Body of pancreas (tissue), 4 donors: Measurements from ENCODE around the gene MED25. TPM values are rescaled to one million over a fixed set of nuclear protein-coding genes. Genes with fewer than 3 reads are reported as not detected.

Experiments used
- ATAC-seq: fragments of 150-250 bp; one replicate; pipeline ENCODE4 v1.9.1; 2016
- DNase-seq, 4 donors: peaks; one replicate each; pipeline ENCODE4 v3.0.0-alpha.2; 2019
- H3K27ac ChIP-seq, 4 donors: fragments of 200-600 bp; sonication (generic); 1 replicate in 3 of 4; 2 replicates in 1 of 4; pipeline versions ENCODE4 v1.5.1 to v1.6.1; 2016 to 2019; ENCODE audit warnings: mild to moderate bottlenecking in 1 of 4, mixed read lengths in 1 of 4, moderate library complexity in 1 of 4
- H3K27me3 ChIP-seq, 2 donors: fragments of 200-600 bp; sonication (generic); one replicate each; pipeline ENCODE4 v1.6.0; 2016; ENCODE audit warnings: mild to moderate bottlenecking in 1 of 2
- H3K36me3 ChIP-seq, 2 donors: fragments of 200-600 bp; sonication (generic); replicated peaks in 1 of 2; 2 replicates each; pipeline ENCODE4 v1.5.1; 2016; ENCODE audit warnings: low read depth in 2 of 2; ENCODE audit not compliant: insufficient read depth in 1 of 2
- H3K4me1 ChIP-seq: fragments of 200-600 bp; sonication (generic); one replicate; pipeline ENCODE4 v1.6.0; 2016
- H3K4me3 ChIP-seq, 2 donors: fragments of 200-600 bp; sonication (generic); 1 replicate in 1 of 2; 2 replicates in 1 of 2; pipeline ENCODE4 v1.5.1; 2016 to 2019
- H3K9me3 ChIP-seq, 3 donors: fragments of 200-600 bp; sonication (generic); 1 replicate in 2 of 3; 2 replicates in 1 of 3; pipeline ENCODE4 v1.5.1; 2016
- POLR2A ChIP-seq, 3 donors: fragments of 450-650 bp; IDR thresholded peaks; one replicate each; pipeline ENCODE4 v1.6.1; 2016; ENCODE audit warnings: antibody characterized with exemption in 3 of 3, mild to moderate bottlenecking in 2 of 3
- WGBS, 2 donors: methylation state at CpG; one replicate each; pipeline ENCODE4 v1.1.5; 2017; 5-methylcytosine and 5-hydroxymethylcytosine counted together
- intact Hi-C: fragments of 100-400 bp; cut with DNase I; formaldehyde crosslinking; loops from one replicate; pipeline ENCODE4 v1.15.1; 2023
- total RNA-seq, 2 donors: library from RNA; depleted of rRNA; stranded (reverse); fragments of >200 nt; gene quantifications; one replicate each; pipeline ENCODE4 v1.1.0, GENCODE V29; 2016
- TF ChIP-seq, protein P1 (sequence below), 7 experiments: fragments of 450-650 bp in 4 of 7; fragments of 200-600 bp in 3 of 7; sonication (generic) in 3 of 7; IDR thresholded peaks; one replicate each; pipeline ENCODE4 v1.5.1; 2016 to 2019; ENCODE audit warnings: antibody characterized with exemption in 7 of 7

The MED25 gene
- total RNA-seq, 2 donors from 2014 or later = 15.8 to 16.9 TPM

DNA sequence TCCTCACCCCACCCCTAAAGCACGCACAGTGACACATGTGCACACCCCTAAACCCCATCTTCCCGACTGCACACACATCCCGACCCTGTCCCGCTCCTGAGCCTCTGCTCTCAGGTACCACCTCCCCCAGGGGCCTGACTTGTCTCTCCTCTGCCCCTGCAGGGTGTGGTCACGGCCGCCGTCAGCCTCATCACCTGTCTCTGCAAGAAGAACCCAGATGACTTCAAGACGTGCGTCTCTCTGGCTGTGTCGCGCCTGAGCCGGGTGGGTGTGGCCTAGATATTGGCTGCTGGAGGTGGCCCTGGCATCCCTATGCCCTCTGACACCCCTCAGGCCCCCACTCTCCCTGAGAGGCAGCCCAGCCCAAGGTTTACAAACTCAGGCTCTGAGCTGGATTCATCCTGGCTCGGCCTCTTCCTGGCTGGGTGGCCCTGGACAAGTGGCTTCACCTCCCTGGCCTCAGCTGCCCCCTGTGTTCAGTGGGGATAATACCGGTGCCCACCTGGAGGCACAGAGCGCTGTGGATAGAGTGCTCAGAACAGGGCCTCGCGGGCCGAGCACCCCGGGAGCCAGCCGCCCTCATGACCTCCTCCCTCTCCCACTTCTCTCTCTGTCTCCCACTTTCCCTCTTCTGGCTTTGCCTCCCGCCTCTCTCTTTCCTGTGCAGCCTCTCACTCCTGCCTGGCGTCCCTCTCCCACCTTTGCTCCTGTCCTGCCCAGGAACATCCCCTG lies 25.1 kb upstream of the MED25 start:
- no peak for ATAC-seq
- Histone ChIP-seq H3K4me3 (no peak overlapping the region), H3K4me1 (no peaks in the 10 kb centered on the region), H3K9me3 (no peaks in the 10 kb centered on the region), H3K27me3 (no peaks in the 10 kb centered on the region), H3K27ac (no peak overlapping the region), H3K36me3 (peaks cover 0 to 33% of the 10 kb centered on the region in 2 donors)
- intact Hi-C loops = no loop called here
- TF ChIP-seq, protein P1, sequence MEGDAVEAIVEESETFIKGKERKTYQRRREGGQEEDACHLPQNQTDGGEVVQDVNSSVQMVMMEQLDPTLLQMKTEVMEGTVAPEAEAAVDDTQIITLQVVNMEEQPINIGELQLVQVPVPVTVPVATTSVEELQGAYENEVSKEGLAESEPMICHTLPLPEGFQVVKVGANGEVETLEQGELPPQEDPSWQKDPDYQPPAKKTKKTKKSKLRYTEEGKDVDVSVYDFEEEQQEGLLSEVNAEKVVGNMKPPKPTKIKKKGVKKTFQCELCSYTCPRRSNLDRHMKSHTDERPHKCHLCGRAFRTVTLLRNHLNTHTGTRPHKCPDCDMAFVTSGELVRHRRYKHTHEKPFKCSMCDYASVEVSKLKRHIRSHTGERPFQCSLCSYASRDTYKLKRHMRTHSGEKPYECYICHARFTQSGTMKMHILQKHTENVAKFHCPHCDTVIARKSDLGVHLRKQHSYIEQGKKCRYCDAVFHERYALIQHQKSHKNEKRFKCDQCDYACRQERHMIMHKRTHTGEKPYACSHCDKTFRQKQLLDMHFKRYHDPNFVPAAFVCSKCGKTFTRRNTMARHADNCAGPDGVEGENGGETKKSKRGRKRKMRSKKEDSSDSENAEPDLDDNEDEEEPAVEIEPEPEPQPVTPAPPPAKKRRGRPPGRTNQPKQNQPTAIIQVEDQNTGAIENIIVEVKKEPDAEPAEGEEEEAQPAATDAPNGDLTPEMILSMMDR (IDR thresholded peaks at IDR 0.05) = no peak
- TF ChIP-seq POLR2A (IDR thresholded peaks at IDR 0.05) = no peak
- no peak for DNase-seq
- 94 to 96% methylated on average over 17 to 22 of the region's 22 CpGs for WGBS, 2 donors

DNA sequence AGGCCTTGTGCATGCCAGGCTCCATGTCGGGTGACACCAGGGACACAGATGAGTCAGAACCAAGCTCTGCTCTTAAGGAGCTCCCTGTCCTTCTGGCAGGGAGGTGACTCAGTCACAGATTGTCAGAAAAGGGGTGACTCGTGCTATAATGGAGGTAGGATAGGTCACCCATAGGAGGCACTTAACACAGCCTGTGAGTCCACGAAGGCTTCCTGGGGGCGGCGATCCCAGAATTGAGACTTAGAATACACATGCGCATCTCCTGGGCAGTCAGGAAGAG lies 24.6 kb upstream of the MED25 start:
- DNase-seq = no peak
- H3K27ac ChIP-seq = no peak overlapping the region
- peaks cover 0 to 35% of the 10 kb centered on the region in 2 donors for H3K36me3 ChIP-seq
- no peaks in the 10 kb centered on the region for H3K9me3 ChIP-seq
- TF ChIP-seq, protein P1 (IDR thresholded peaks at IDR 0.05) = no peak
- no peak for TF ChIP-seq POLR2A (IDR thresholded peaks at IDR 0.05)
- no peaks in the 10 kb centered on the region for H3K4me1 ChIP-seq
- 88% methylated on average over 6 of the region's 6 CpGs for WGBS, 2 donors
- intact Hi-C loops = no loop called here
- H3K4me3 ChIP-seq = no peak overlapping the region
- H3K27me3 ChIP-seq = no peaks in the 10 kb centered on the region
- ATAC-seq = no peak

DNA sequence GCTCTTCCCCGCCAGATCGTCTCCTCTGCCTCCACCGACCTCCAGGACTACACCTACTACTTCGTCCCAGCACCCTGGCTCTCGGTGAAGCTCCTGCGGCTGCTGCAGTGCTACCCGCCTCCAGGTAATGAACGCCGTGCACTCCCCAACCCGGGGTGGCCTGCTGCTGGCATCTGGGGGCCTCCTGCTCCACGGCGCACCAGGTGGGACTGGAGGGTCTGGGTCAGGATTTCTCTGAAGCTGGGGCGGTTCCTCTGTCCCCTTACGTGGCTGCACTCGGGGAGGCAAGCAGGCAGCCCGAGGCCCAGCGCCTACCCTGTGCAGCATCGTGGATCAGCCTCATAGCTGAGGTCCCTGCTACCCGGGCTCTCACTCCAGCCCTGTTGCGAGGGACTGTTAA lies 22.5 kb upstream of the MED25 start:
- WGBS, 2 donors = 94 to 98% methylated on average over 10 to 20 of the region's 20 CpGs
- TF ChIP-seq, protein P1 (IDR thresholded peaks at IDR 0.05) = no peak
- TF ChIP-seq POLR2A (IDR thresholded peaks at IDR 0.05) = no peak
- DNase-seq (no peak), ATAC-seq (no peak)
- no peaks in the 10 kb centered on the region for H3K9me3 ChIP-seq
- H3K27ac ChIP-seq = no peak overlapping the region
- H3K4me1 ChIP-seq = no peaks in the 10 kb centered on the region
- H3K27me3 ChIP-seq = no peaks in the 10 kb centered on the region
- H3K36me3 ChIP-seq = peaks cover 0 to 39% of the 10 kb centered on the region in 2 donors
- H3K4me3 ChIP-seq = no peak overlapping the region
- intact Hi-C loops = no loop called here

DNA sequence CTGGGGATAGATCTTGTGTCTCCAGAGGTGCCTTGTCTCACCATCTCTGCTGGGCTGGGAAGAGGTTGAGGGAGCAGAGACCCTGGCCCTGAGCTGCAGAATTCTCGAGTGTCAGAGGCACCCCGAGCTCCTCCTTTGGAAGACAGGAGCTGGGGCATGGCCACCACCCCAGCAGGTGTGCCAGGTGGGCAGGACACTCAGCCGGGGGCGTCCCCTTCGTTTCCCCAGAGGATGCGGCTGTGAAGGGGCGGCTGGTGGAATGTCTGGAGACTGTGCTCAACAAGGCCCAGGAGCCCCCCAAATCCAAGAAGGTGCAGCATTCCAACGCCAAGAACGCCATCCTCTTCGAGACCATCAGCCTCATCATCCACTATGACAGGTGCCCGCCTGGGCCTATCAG lies 19.5 kb upstream of the MED25 start:
- ATAC-seq = no peak
- H3K4me3 ChIP-seq = no peak overlapping the region
- no peaks in the 10 kb centered on the region for H3K4me1 ChIP-seq
- intact Hi-C loops = no loop called here
- H3K9me3 ChIP-seq = no peaks in the 10 kb centered on the region
- no peak overlapping the region for H3K27ac ChIP-seq
- H3K36me3 ChIP-seq = peaks cover 0 to 23% of the 10 kb centered on the region in 2 donors
- H3K27me3 ChIP-seq = no peaks in the 10 kb centered on the region
- no peak for DNase-seq
- 89% methylated on average over 11 of the region's 11 CpGs; no CpG with 5 or more reads in 1 of the 2 donors for WGBS, 2 donors
- TF ChIP-seq POLR2A (IDR thresholded peaks at IDR 0.05) = no peak
- TF ChIP-seq, protein P1 (IDR thresholded peaks at IDR 0.05) = no peak

DNA sequence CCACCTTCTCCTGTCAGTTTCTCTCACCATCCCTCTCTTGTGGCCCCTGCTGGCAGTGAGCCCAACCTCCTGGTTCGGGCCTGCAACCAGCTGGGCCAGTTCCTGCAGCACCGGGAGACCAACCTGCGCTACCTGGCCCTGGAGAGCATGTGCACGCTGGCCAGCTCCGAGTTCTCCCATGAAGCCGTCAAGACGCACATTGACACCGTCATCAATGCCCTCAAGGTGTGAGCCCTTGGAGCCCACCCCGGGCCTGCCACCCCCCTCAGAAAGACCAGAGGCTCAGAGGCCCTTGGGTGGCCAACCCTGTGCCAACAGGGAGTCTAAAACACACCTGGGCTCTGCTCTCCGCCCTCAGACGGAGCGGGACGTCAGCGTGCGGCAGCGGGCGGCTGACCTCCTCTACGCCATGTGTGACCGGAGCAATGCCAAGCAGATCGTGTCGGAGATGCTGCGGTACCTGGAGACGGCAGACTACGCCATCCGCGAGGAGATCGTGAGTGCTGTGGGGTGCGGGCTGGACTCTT lies 18.8 kb upstream of the MED25 start:
- no peak overlapping the region for H3K27ac ChIP-seq
- peaks cover 0 to 23% of the 10 kb centered on the region in 2 donors for H3K36me3 ChIP-seq

More for the DNA sequence above, 18.8 kb upstream of the MED25 start:
- WGBS, 2 donors = 91 to 93% methylated on average over 26 to 28 of the region's 28 CpGs
- TF ChIP-seq, protein P1 (IDR thresholded peaks at IDR 0.05) = no peak
- TF ChIP-seq POLR2A (IDR thresholded peaks at IDR 0.05) = no peak
- H3K9me3 ChIP-seq = no peaks in the 10 kb centered on the region
- ATAC-seq = no peak
- no peak for DNase-seq
- no peaks in the 10 kb centered on the region for H3K27me3 ChIP-seq
- intact Hi-C loops = no loop called here
- H3K4me1 ChIP-seq = no peaks in the 10 kb centered on the region
- H3K4me3 ChIP-seq = no peak overlapping the region
